B cell (primary cell): ENCODE results near the gene CADM1. TPM values are rescaled to one million over a fixed set of nuclear protein-coding genes. Genes with fewer than 3 reads are reported as not detected.

Experiments
- ATAC-seq: fragments of 200-7000 bp; cut with Tn5 transposase; one replicate; pipeline ENCODE4 v1.10.0; 2021; ENCODE audit warnings: low read depth, mild to moderate bottlenecking, moderate number of reproducible peaks, moderate library complexity
- CTCF ChIA-PET: fragments of 350-600 bp; sonication (Branson Sonifier 250); formaldehyde crosslinking; loops from one replicate; lab custom pipeline; 2021; ENCODE audit warnings: antibody characterized with exemption, inconsistent platforms; lab: Charles Lee
- POLR2A ChIA-PET: fragments of 350-600 bp; sonication (Branson Sonifier 250); formaldehyde crosslinking; loops from one replicate; lab custom pipeline; 2021; ENCODE audit warnings: antibody characterized with exemption; lab: Charles Lee
- DNase-seq: peaks from one replicate; pipeline ENCODE4 v3.0.0; 2013
- H2AFZ ChIP-seq: 2 replicates; pipeline ENCODE4 v1.6.1; 2012; ENCODE audit warnings: mild to moderate bottlenecking, low read depth, low read length; ENCODE audit not compliant: insufficient read depth, poor library complexity, severe bottlenecking
- H3K27ac ChIP-seq, 2 donors: 1 replicate in 1 of 2; 2 replicates in 1 of 2; pipeline ENCODE4 v1.5.1; 2012 to 2013; ENCODE audit warnings: low read length in 2 of 2, mild to moderate bottlenecking in 2 of 2, moderate library complexity in 1 of 2
- H3K27me3 ChIP-seq, 4 experiments: fragments of 200-600 bp in 1 of 4; sonication (generic) in 1 of 4; replicated peaks in 1 of 4; 1 replicate in 2 of 4; 2 replicates in 2 of 4; pipeline versions ENCODE4 v1.6.1 to v1.7.0; 2013 to 2016; ENCODE audit warnings: low read length in 3 of 4, mild to moderate bottlenecking in 2 of 4, mixed read lengths in 1 of 4, moderate library complexity in 1 of 4; ENCODE audit not compliant: insufficient read depth in 4 of 4, control insufficient read depth in 3 of 4; ENCODE audit errors: control extremely low read depth in 1 of 4
- H3K36me3 ChIP-seq, 2 experiments: replicated peaks in 1 of 2; 1 replicate in 1 of 2; 2 replicates in 1 of 2; pipeline versions ENCODE4 v1.6.1 to v1.7.1; 2013; ENCODE audit warnings: low read length in 1 of 2; ENCODE audit not compliant: insufficient read depth in 2 of 2, control insufficient read depth in 1 of 2; ENCODE audit errors: control extremely low read depth in 1 of 2, extremely low read depth in 1 of 2
- H3K4me1 ChIP-seq, 2 donors: fragments of 200-600 bp in 1 of 2; sonication (generic) in 1 of 2; 1 replicate in 1 of 2; 2 replicates in 1 of 2; pipeline versions ENCODE4 v1.5.1 to v1.6.1; 2013 to 2017; ENCODE audit warnings: low read length in 2 of 2; ENCODE audit not compliant: control insufficient read depth in 2 of 2, insufficient read depth in 2 of 2
- H3K4me2 ChIP-seq: replicated peaks from 2 replicates; pipeline ENCODE3; 2012; ENCODE audit warnings: mild to moderate bottlenecking, low read depth, low read length; ENCODE audit not compliant: poor library complexity, severe bottlenecking
- H3K4me3 ChIP-seq, 5 experiments: fragments of 200-600 bp in 1 of 5; sonication (generic) in 1 of 5; 1 replicate in 3 of 5; 2 replicates in 2 of 5; pipeline versions ENCODE4 v1.5.1 to v1.7.0; 2011 to 2016; ENCODE audit warnings: low read length in 4 of 5, mild to moderate bottlenecking in 4 of 5, low read depth in 2 of 5, control low read depth in 1 of 5, moderate library complexity in 1 of 5; ENCODE audit not compliant: insufficient read depth in 1 of 5; ENCODE audit errors: control extremely low read depth in 1 of 5, extremely low read depth in 1 of 5
- H3K79me2 ChIP-seq: fragments of 200-600 bp; sonication (generic); one replicate; pipeline ENCODE4 v1.6.0; 2016; ENCODE audit warnings: low read length; ENCODE audit not compliant: control insufficient read depth, insufficient read depth
- H3K9ac ChIP-seq: fragments of 200-600 bp; sonication (generic); 2 replicates; pipeline ENCODE4 v1.6.1; 2017; ENCODE audit warnings: mild to moderate bottlenecking, low read length, moderate library complexity
- H3K9me3 ChIP-seq, 3 donors: one replicate each; pipeline versions ENCODE4 v1.6.1 to v1.7.1; 2013; ENCODE audit warnings: low read length in 2 of 3; ENCODE audit not compliant: control insufficient read depth in 2 of 3, insufficient read depth in 1 of 3; ENCODE audit errors: control extremely low read depth in 1 of 3
- H4K20me1 ChIP-seq: 2 replicates; pipeline ENCODE4 v1.6.0; 2012; ENCODE audit warnings: mild to moderate bottlenecking, low read length; ENCODE audit not compliant: insufficient read depth, control insufficient read depth, poor library complexity, severe bottlenecking
- H3K27ac Mint-ChIP-seq: one replicate; pipeline ENCODE4 v1.8.0; 2021; ENCODE audit warnings: mixed read lengths
- H3K27me3 Mint-ChIP-seq: one replicate; pipeline ENCODE4 v1.8.0; 2021; ENCODE audit warnings: mixed read lengths
- H3K4me1 Mint-ChIP-seq: one replicate; pipeline ENCODE4 v1.8.0; 2021; ENCODE audit warnings: mixed read lengths
- H3K4me3 Mint-ChIP-seq: one replicate; pipeline ENCODE4 v1.8.0; 2021; ENCODE audit warnings: mixed read lengths
- H3K9me3 Mint-ChIP-seq: one replicate; pipeline ENCODE4 v1.8.0; 2022; ENCODE audit warnings: mixed read lengths; ENCODE audit not compliant: insufficient read depth
- EZH2 ChIP-seq: IDR thresholded peaks from 2 replicates; pipeline ENCODE4 v1.6.1; 2012; ENCODE audit warnings: borderline replicate concordance, low read depth, mild to moderate bottlenecking, moderate library complexity, low read length; ENCODE audit not compliant: insufficient read depth, poor library complexity, severe bottlenecking
- WGBS: methylation state at CpG from one replicate; pipeline ENCODE4 v1.1.5; 2013; ENCODE audit warnings: missing lambda C conversion rate; ENCODE audit not compliant: insufficient coverage; 5-methylcytosine and 5-hydroxymethylcytosine counted together
- intact Hi-C: fragments of 100-400 bp; cut with micrococcal nuclease; formaldehyde crosslinking; loops from one replicate; pipeline ENCODE4 v1.10.0; 2022
- polyA plus RNA-seq: library from polyadenylated mRNA; depleted of rRNA; stranded (reverse); fragments of >200 nt; gene quantifications from 2 replicates; pipeline ENCODE4 v1.2.3, GENCODE V29; 2012
- total RNA-seq, 2 donors: library from RNA; stranded (reverse); fragments of 120-200 nt in 1 of 2; gene quantifications; 1 replicate in 1 of 2; 2 replicates in 1 of 2; pipeline versions ENCODE4 v1.2.3 to v1.2.4, GENCODE V29; 2013 to 2022
- TF ChIP-seq, protein P1 (sequence below): fragments of 200-600 bp; IDR thresholded peaks from one replicate; pipeline ENCODE4 v1.8.0; 2022; ENCODE audit warnings: antibody characterized with exemption, mild to moderate bottlenecking

The CADM1 gene
- total and polyA plus RNA-seq, 2 donors (not counting 1 experiment from before 2014, with no cell fraction given): 0.43 to 0.49 TPM

DNA sequence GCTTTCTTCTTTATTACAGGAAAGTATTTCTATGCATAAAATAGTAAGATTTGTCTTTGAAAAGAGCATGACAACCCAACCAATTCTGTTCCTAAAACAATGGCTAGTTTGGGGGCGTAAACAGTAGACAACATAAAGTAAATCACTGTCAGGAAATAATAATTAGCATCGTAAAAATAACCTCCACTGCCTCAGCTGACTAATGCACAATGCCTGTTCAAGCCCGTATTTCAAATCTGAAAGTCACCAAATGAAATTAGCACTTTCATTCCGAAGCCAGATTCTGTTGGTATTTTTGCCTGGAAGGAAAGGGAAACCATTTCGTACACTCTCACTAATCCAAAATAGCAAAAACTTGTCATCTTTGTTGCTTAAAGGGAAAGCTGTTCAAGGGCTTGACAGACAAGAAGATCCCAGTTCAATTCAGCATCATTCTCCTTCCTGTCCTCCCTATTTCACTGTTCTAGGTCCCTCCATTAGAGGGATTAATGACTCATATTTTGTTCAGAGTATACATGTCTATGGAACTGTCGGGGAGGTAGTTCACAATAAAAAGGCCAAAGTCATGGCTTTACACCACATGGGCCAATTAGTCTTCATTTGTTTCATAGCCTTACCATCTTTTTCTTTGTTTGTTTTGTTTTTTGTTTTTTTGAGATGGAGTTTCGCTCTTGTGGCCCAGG lies 154.7 kb downstream of the CADM1 start:
- TF ChIP-seq EZH2: no peak
- TF ChIP-seq, protein P1, sequence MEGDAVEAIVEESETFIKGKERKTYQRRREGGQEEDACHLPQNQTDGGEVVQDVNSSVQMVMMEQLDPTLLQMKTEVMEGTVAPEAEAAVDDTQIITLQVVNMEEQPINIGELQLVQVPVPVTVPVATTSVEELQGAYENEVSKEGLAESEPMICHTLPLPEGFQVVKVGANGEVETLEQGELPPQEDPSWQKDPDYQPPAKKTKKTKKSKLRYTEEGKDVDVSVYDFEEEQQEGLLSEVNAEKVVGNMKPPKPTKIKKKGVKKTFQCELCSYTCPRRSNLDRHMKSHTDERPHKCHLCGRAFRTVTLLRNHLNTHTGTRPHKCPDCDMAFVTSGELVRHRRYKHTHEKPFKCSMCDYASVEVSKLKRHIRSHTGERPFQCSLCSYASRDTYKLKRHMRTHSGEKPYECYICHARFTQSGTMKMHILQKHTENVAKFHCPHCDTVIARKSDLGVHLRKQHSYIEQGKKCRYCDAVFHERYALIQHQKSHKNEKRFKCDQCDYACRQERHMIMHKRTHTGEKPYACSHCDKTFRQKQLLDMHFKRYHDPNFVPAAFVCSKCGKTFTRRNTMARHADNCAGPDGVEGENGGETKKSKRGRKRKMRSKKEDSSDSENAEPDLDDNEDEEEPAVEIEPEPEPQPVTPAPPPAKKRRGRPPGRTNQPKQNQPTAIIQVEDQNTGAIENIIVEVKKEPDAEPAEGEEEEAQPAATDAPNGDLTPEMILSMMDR: no peak
- intact Hi-C loops: no loop called here
- Mint-ChIP-seq H3K27ac (no peak overlapping the region), H3K4me3 (no peak overlapping the region), H3K4me1 (no peaks in the 10 kb centered on the region), H3K9me3 (no peaks in the 10 kb centered on the region), H3K27me3 (peaks cover 14% of the 10 kb centered on the region)
- H4K20me1 ChIP-seq: no peaks in the 10 kb centered on the region
- no peaks in the 10 kb centered on the region for H3K4me1 ChIP-seq
- no peaks in the 10 kb centered on the region for H3K27me3 ChIP-seq
- no peaks in the 10 kb centered on the region for H3K36me3 ChIP-seq
- ChIA-PET POLR2A (no interaction called here), CTCF (no interaction called here)
- no peak overlapping the region for H3K27ac ChIP-seq
- WGBS: 80% methylated on average over 2 of the region's 7 CpGs
- no peaks in the 10 kb centered on the region for H3K9me3 ChIP-seq
- no peaks in the 10 kb centered on the region for H3K79me2 ChIP-seq
- no peak for ATAC-seq
- DNase-seq: no peak
- H3K4me3 ChIP-seq: no peak overlapping the region
- no peak overlapping the region for H2AFZ ChIP-seq
- H3K9ac ChIP-seq: no peak overlapping the region
- H3K4me2 ChIP-seq: no peak overlapping the region

DNA sequence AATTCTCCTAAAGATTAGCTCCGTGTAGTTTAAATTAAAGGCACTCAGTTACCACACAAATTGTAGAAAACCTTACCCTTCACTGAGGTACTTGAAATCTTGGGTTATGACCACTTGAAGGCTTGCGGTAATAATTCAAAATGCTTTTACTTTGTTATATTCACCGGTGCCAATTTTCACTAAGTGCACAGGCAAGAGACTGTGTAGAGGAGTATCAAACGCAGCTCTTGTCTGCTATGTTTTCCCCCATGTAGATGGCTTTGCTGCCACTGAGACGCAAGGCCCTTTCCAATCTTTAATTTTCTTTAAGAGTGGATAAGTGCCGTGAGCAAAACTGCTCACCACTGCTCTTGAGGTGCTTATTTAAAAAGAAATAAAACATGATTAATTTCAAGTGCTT lies 155.8 kb downstream of the CADM1 start:
- ChIA-PET POLR2A (no interaction called here), CTCF (no interaction called here)
- 92% methylated on average over 3 of the region's 6 CpGs for WGBS
- no peak overlapping the region for H3K4me2 ChIP-seq
- no peak overlapping the region for H3K27ac ChIP-seq
- no peak overlapping the region for H3K4me3 ChIP-seq
- DNase-seq (no peak), ATAC-seq (no peak)
- no peak overlapping the region for H2AFZ ChIP-seq
- intact Hi-C loops: no loop called here
- H3K9me3 Mint-ChIP-seq: no peaks in the 10 kb centered on the region
- H3K4me3 Mint-ChIP-seq: no peak overlapping the region
- H3K27me3 ChIP-seq: no peaks in the 10 kb centered on the region
- no peaks in the 10 kb centered on the region for H3K4me1 ChIP-seq
- H3K79me2 ChIP-seq: no peaks in the 10 kb centered on the region
- H3K4me1 Mint-ChIP-seq: no peaks in the 10 kb centered on the region
- H3K27ac Mint-ChIP-seq: no peak overlapping the region
- H4K20me1 ChIP-seq: no peaks in the 10 kb centered on the region
- no peak overlapping the region for H3K9ac ChIP-seq
- H3K9me3 ChIP-seq: no peaks in the 10 kb centered on the region
- H3K36me3 ChIP-seq: no peaks in the 10 kb centered on the region
- peaks cover 12% of the 10 kb centered on the region for H3K27me3 Mint-ChIP-seq
- TF ChIP-seq, protein P1: no peak
- no peak for TF ChIP-seq EZH2
